Neural cell (in vitro differentiated cells): Measurements from ENCODE around the gene KRTAP10-5. TPM values are rescaled to one million over a fixed set of nuclear protein-coding genes. Genes with fewer than 3 reads are reported as not detected.

ENCODE experiments used
- H2AFZ ChIP-seq: fragments of 200-600, 300-800 bp; sonication (generic), shearing (Covaris generic); 2 replicates; pipeline ENCODE4 v1.6.0; 2014; ENCODE audit warnings: low read depth, mild to moderate bottlenecking, antibody characterized with exemption, low read length, moderate library complexity
- H3F3A ChIP-seq: fragments of 200-600 bp; shearing (Covaris generic); 2 replicates; pipeline ENCODE4 v1.6.1; 2016; ENCODE audit warnings: mild to moderate bottlenecking, moderate library complexity, mixed read lengths, antibody characterized with exemption, low read length; ENCODE audit not compliant: insufficient read depth, poor library complexity, severe bottlenecking
- H3K27ac ChIP-seq: fragments of 200-600, 300-800 bp; sonication (generic), shearing (Covaris generic); 2 replicates; pipeline ENCODE4 v1.5.1; 2014; ENCODE audit warnings: mild to moderate bottlenecking, low read length, moderate library complexity
- H3K27me3 ChIP-seq: fragments of 300-800, 200-600 bp; sonication (generic), shearing (Covaris generic); 2 replicates; pipeline ENCODE4 v1.6.0; 2014; ENCODE audit warnings: mild to moderate bottlenecking, low read depth, low read length, moderate library complexity; ENCODE audit not compliant: insufficient read depth
- H3K36me3 ChIP-seq: fragments of 300-800, 200-600 bp; sonication (generic), shearing (Covaris generic); 2 replicates; pipeline ENCODE4 v1.5.1; 2014; ENCODE audit warnings: mild to moderate bottlenecking, antibody characterized with exemption, low read length, moderate library complexity; ENCODE audit not compliant: insufficient read depth
- H3K4me2 ChIP-seq: fragments of 300-800, 200-600 bp; sonication (generic), shearing (Covaris generic); 2 replicates; pipeline ENCODE4 v1.6.0; 2014; ENCODE audit warnings: mild to moderate bottlenecking, low read length
- H3K4me3 ChIP-seq: fragments of 300-800, 200-600 bp; sonication (generic), shearing (Covaris generic); 2 replicates; pipeline ENCODE4 v1.5.1; 2014; ENCODE audit warnings: mild to moderate bottlenecking, low read length, moderate library complexity
- H3K79me2 ChIP-seq: fragments of 200-600 bp; shearing (Covaris generic); replicated peaks from 2 replicates; pipeline ENCODE4 v1.6.0; 2014; ENCODE audit warnings: mild to moderate bottlenecking, low read length, moderate library complexity; ENCODE audit not compliant: insufficient read depth
- H3K9ac ChIP-seq: fragments of 300-800, 200-600 bp; sonication (generic), shearing (Covaris generic); 2 replicates; pipeline ENCODE4 v1.6.1; 2016; ENCODE audit warnings: mild to moderate bottlenecking, low read length, mixed read lengths
- H3K9me2 ChIP-seq: fragments of 200-600 bp; shearing (Covaris generic); 2 replicates; pipeline ENCODE4 v1.6.1; 2016; ENCODE audit warnings: mild to moderate bottlenecking, low read length, mixed read lengths; ENCODE audit not compliant: insufficient read depth
- H3K9me3 ChIP-seq: fragments of 200-600, 300-800 bp; sonication (generic), shearing (Covaris generic); 2 replicates; pipeline ENCODE4 v1.6.1; 2016; ENCODE audit warnings: mild to moderate bottlenecking, mixed run types, low read length, moderate library complexity, mixed read lengths
- H4K20me1 ChIP-seq: fragments of 200-600 bp; shearing (Covaris generic); 2 replicates; pipeline ENCODE4 v1.6.1; 2016; ENCODE audit warnings: mild to moderate bottlenecking, mixed run types; ENCODE audit not compliant: insufficient read depth
- EP300 ChIP-seq: fragments of 450-650 bp; conservative IDR thresholded peaks from 2 replicates; pipeline ENCODE4 v1.6.1; 2014; ENCODE audit warnings: antibody characterized with exemption, mild to moderate bottlenecking, moderate library complexity; ENCODE audit not compliant: poor library complexity, severe bottlenecking
- EZH2 ChIP-seq: fragments of 200-600, 300-800 bp; shearing (Covaris generic), sonication (generic); IDR thresholded peaks from 2 replicates; pipeline ENCODE4 v1.6.1; 2014; ENCODE audit warnings: antibody characterized with exemption, low read length, borderline replicate concordance, mild to moderate bottlenecking; ENCODE audit not compliant: insufficient read depth, poor library complexity, severe bottlenecking
- MXI1 ChIP-seq: fragments of 450-650 bp; conservative IDR thresholded peaks from 2 replicates; pipeline ENCODE4 v1.6.1; 2014; ENCODE audit warnings: antibody characterized with exemption, mild to moderate bottlenecking; ENCODE audit not compliant: poor library complexity, severe bottlenecking
- POLR2AphosphoS5 ChIP-seq: IDR thresholded peaks from 2 replicates; pipeline ENCODE4 v1.6.1; 2012
- RAD21 ChIP-seq: fragments of 450-650 bp; conservative IDR thresholded peaks from 2 replicates; pipeline ENCODE4 v1.6.1; 2014; ENCODE audit warnings: antibody characterized with exemption, mild to moderate bottlenecking, moderate library complexity
- SMC3 ChIP-seq: fragments of 450-650 bp; conservative IDR thresholded peaks from 2 replicates; pipeline ENCODE4 v1.6.1; 2014; ENCODE audit warnings: antibody characterized with exemption, mild to moderate bottlenecking, moderate library complexity; ENCODE audit not compliant: poor library complexity
- TAF1 ChIP-seq: IDR thresholded peaks from 2 replicates; pipeline ENCODE4 v1.6.1; 2012; ENCODE audit warnings: low read depth
- polyA plus RNA-seq: library from polyadenylated mRNA; depleted of rRNA; stranded (reverse); fragments of >200 nt; gene quantifications from 2 replicates; pipeline ENCODE4 v1.2.3, GENCODE V29; 2014
- TF ChIP-seq, protein P1 (sequence below): fragments of 450-650 bp; IDR thresholded peaks from 2 replicates; pipeline ENCODE4 v1.5.1; 2014; ENCODE audit warnings: antibody characterized with exemption, mild to moderate bottlenecking, moderate library complexity; ENCODE audit not compliant: poor library complexity, severe bottlenecking
- TF ChIP-seq, protein P2 (sequence below): IDR thresholded peaks from 2 replicates; pipeline ENCODE4 v1.6.1; 2012; ENCODE audit warnings: borderline replicate concordance

Gene KRTAP10-5
- polyA plus RNA-seq, 1 donor from 2014 or later = not detected

DNA sequence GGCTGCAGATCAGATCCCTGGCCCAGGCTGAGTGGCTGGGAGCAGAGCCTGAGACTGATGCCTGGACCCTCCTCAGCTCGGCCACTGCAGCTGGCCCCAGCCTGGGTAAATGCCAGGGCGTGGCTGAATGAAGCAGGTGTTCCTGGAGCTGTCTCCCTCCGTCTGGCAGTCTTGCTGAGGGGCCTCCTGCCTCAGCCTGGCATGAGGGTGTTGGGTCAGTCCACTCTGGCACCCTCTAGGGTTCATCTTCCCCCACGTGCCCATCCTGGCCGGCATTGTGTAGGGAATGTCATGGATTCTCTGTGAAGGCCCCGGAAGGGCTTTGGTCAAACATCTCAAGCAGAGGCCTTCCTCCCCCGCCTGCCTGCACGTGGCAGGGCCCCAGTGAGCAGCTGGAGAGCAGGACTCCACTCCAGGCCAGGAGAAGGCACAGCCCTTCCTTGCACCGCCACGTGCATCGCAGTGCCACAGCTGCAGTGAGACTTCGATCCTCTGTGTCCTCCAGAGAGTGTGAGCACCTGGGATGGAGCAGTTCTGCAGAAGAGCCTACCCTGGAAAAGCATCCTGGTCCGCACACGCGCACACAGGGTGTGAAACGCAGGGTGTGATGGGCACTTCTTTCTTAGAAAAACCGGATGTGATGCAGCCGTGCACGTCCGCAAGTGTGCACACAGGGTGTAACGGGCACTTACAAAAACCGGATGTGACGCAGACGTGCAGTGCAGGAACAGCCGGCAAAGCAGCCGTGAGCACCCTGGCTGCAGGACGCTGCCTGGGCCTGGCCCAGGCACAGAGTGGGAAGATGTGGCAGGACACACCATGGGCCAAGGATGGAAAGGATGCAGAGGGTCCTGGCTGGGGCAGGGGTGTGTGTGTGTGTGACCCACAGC is 11.5 kb downstream of the KRTAP10-5 start:
- Histone ChIP-seq H3K4me3 (no peak overlapping the region), H3K9me3 (peaks cover 10% of the 10 kb centered on the region), H3F3A (no peaks in the 10 kb centered on the region), H3K27ac (no peak overlapping the region), H2AFZ (no peak overlapping the region), H3K27me3 (no peaks in the 10 kb centered on the region), H3K36me3 (no peaks in the 10 kb centered on the region), H3K9me2 (no peaks in the 10 kb centered on the region), H3K9ac (no peak overlapping the region), H3K79me2 (no peaks in the 10 kb centered on the region), H4K20me1 (no peaks in the 10 kb centered on the region), H3K4me2 (no peak overlapping the region)
- TF ChIP-seq POLR2AphosphoS5 = no peak
- TF ChIP-seq, protein P1, sequence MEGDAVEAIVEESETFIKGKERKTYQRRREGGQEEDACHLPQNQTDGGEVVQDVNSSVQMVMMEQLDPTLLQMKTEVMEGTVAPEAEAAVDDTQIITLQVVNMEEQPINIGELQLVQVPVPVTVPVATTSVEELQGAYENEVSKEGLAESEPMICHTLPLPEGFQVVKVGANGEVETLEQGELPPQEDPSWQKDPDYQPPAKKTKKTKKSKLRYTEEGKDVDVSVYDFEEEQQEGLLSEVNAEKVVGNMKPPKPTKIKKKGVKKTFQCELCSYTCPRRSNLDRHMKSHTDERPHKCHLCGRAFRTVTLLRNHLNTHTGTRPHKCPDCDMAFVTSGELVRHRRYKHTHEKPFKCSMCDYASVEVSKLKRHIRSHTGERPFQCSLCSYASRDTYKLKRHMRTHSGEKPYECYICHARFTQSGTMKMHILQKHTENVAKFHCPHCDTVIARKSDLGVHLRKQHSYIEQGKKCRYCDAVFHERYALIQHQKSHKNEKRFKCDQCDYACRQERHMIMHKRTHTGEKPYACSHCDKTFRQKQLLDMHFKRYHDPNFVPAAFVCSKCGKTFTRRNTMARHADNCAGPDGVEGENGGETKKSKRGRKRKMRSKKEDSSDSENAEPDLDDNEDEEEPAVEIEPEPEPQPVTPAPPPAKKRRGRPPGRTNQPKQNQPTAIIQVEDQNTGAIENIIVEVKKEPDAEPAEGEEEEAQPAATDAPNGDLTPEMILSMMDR = no peak
- TF ChIP-seq EZH2 = no peak
- TF ChIP-seq MXI1 = no peak
- no peak for TF ChIP-seq SMC3
- TF ChIP-seq RAD21 = no peak
- TF ChIP-seq, protein P2, sequence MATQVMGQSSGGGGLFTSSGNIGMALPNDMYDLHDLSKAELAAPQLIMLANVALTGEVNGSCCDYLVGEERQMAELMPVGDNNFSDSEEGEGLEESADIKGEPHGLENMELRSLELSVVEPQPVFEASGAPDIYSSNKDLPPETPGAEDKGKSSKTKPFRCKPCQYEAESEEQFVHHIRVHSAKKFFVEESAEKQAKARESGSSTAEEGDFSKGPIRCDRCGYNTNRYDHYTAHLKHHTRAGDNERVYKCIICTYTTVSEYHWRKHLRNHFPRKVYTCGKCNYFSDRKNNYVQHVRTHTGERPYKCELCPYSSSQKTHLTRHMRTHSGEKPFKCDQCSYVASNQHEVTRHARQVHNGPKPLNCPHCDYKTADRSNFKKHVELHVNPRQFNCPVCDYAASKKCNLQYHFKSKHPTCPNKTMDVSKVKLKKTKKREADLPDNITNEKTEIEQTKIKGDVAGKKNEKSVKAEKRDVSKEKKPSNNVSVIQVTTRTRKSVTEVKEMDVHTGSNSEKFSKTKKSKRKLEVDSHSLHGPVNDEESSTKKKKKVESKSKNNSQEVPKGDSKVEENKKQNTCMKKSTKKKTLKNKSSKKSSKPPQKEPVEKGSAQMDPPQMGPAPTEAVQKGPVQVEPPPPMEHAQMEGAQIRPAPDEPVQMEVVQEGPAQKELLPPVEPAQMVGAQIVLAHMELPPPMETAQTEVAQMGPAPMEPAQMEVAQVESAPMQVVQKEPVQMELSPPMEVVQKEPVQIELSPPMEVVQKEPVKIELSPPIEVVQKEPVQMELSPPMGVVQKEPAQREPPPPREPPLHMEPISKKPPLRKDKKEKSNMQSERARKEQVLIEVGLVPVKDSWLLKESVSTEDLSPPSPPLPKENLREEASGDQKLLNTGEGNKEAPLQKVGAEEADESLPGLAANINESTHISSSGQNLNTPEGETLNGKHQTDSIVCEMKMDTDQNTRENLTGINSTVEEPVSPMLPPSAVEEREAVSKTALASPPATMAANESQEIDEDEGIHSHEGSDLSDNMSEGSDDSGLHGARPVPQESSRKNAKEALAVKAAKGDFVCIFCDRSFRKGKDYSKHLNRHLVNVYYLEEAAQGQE = no peak
- TF ChIP-seq EP300 = no peak
- TF ChIP-seq TAF1 = no peak

DNA sequence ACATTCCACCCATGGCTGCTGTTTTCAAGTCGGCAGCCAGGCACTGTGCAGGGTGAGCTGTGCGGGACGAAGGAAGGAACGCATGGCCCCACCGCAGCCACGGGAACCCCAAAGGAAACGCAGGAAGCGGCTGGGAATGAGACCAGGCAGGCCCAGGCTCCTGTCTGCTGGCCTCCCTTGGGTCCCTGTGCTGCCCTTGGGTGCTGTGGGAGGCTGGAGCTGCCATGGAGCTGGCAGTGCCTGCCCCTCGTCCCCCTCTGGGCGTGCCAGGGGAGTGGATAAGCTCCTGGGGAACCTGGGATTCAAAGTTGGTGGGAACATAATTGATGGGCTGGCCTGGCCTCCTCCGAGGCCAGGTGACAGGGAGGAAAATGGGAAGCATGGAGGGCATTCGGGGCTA is 12.1 kb downstream of the KRTAP10-5 start:
- Histone ChIP-seq H3K9ac (no peak overlapping the region), H3K27ac (no peak overlapping the region), H3K4me2 (no peak overlapping the region), H3K79me2 (no peaks in the 10 kb centered on the region), H3K4me3 (no peak overlapping the region), H3F3A (no peaks in the 10 kb centered on the region), H3K9me2 (no peaks in the 10 kb centered on the region), H3K27me3 (no peaks in the 10 kb centered on the region), H3K9me3 (peaks cover 10% of the 10 kb centered on the region), H4K20me1 (no peaks in the 10 kb centered on the region), H3K36me3 (no peaks in the 10 kb centered on the region), H2AFZ (no peak overlapping the region)
- no peak for TF ChIP-seq RAD21
- TF ChIP-seq EP300 = no peak
- no peak for TF ChIP-seq EZH2
